Breast epithelium (tissue), 4 donors: ENCODE data around the gene SIGLEC6. TPM values are rescaled to one million over a fixed set of nuclear protein-coding genes. Genes with fewer than 3 reads are reported as not detected.

Source experiments
- DNase-seq, 2 donors: peaks; one replicate each; pipeline ENCODE4 v3.0.0-alpha.2; 2019; ENCODE audit warnings: low spot score in 2 of 2
- H3K27ac ChIP-seq, 2 donors: fragments of 200-600 bp; sonication (generic) in 1 of 2; one replicate each; pipeline ENCODE4 v1.5.1; 2016 to 2019; ENCODE audit warnings: mild to moderate bottlenecking in 1 of 2
- H3K27me3 ChIP-seq, 2 donors: fragments of 200-600 bp; sonication (generic) in 1 of 2; one replicate each; pipeline versions ENCODE4 v1.5.1 to v1.6.0; 2017 to 2019; ENCODE audit warnings: control low read depth in 1 of 2, mild to moderate bottlenecking in 1 of 2
- H3K36me3 ChIP-seq: fragments of 200-600 bp; one replicate; pipeline ENCODE4 v1.5.1; 2019
- H3K4me1 ChIP-seq, 2 donors: fragments of 200-600 bp; sonication (generic); one replicate each; pipeline ENCODE4 v1.5.1; 2016 to 2019; ENCODE audit warnings: control low read depth in 1 of 2
- H3K4me3 ChIP-seq, 3 donors: fragments of 200-600 bp; sonication (generic); 1 replicate in 2 of 3; 2 replicates in 1 of 3; pipeline ENCODE4 v1.5.1; 2016 to 2019; ENCODE audit warnings: mild to moderate bottlenecking in 3 of 3, moderate library complexity in 2 of 3
- H3K9me3 ChIP-seq, 2 donors: fragments of 200-600 bp; sonication (generic) in 1 of 2; one replicate each; pipeline ENCODE4 v1.5.1; 2016 to 2019; ENCODE audit warnings: control low read depth in 1 of 2
- CTCF ChIP-seq, 3 donors: fragments of 450-650 bp; IDR thresholded peaks; one replicate each; pipeline ENCODE4 v1.5.1; 2016 to 2017; ENCODE audit warnings: antibody characterized with exemption in 3 of 3, mild to moderate bottlenecking in 3 of 3, moderate library complexity in 3 of 3
- POLR2A ChIP-seq: fragments of 450-650 bp; IDR thresholded peaks from one replicate; pipeline ENCODE4 v1.6.1; 2016; ENCODE audit warnings: antibody characterized with exemption, mild to moderate bottlenecking, moderate library complexity
- POLR2AphosphoS5 ChIP-seq, 3 donors: sonication (generic); formaldehyde crosslinking; IDR thresholded peaks; one replicate each; pipeline ENCODE4 v1.6.1; 2017; ENCODE audit warnings: antibody characterized with exemption in 3 of 3
- intact Hi-C: fragments of 100-400 bp; cut with DNase I; formaldehyde crosslinking; loops from one replicate; pipeline ENCODE4 v1.15.1; 2023; ENCODE audit warnings: low total_unique reads
- total RNA-seq, 3 donors: library from RNA; depleted of rRNA; stranded (reverse); fragments of >200 nt; gene quantifications; one replicate each; pipeline ENCODE4 v1.1.0, GENCODE V29; 2016

Gene SIGLEC6
- total RNA-seq, 3 donors from 2014 or later, result 0.73 to 4.8 TPM; not detected in 1

DNA sequence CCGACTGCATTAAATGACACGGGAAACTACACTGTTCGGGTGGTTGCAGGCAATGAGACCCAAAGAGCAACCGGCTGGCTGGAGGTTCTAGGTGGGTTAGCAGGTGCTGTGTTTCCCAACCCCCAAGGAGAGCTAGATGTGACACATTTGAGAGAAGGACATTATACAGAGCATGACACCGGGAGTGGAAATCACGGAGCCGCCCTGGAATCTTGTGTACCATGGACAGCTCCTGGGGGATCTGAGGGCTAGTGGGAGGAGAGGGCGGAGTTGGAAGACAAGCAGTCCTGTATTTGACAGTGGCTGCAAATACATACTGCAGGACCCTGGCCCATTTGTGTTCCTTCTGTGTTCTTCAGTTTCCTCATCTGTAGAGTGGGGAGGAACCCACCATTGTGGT lies 50.9 kb downstream of the SIGLEC6 start:
- no peaks in the 10 kb centered on the region for H3K9me3 ChIP-seq
- no peak for TF ChIP-seq POLR2AphosphoS5 (IDR thresholded peaks at IDR 0.05)
- no peak for TF ChIP-seq POLR2A
- TF ChIP-seq CTCF (IDR thresholded peaks at IDR 0.05), result no peak
- H3K27ac ChIP-seq, result no peak overlapping the region
- H3K4me1 ChIP-seq, result no peaks in the 10 kb centered on the region
- H3K36me3 ChIP-seq, result no peaks in the 10 kb centered on the region
- intact Hi-C loops, result no loop called here
- no peak overlapping the region for H3K4me3 ChIP-seq
- peaks cover 0 to 64% of the 10 kb centered on the region in 2 donors for H3K27me3 ChIP-seq
- no peak for DNase-seq

DNA sequence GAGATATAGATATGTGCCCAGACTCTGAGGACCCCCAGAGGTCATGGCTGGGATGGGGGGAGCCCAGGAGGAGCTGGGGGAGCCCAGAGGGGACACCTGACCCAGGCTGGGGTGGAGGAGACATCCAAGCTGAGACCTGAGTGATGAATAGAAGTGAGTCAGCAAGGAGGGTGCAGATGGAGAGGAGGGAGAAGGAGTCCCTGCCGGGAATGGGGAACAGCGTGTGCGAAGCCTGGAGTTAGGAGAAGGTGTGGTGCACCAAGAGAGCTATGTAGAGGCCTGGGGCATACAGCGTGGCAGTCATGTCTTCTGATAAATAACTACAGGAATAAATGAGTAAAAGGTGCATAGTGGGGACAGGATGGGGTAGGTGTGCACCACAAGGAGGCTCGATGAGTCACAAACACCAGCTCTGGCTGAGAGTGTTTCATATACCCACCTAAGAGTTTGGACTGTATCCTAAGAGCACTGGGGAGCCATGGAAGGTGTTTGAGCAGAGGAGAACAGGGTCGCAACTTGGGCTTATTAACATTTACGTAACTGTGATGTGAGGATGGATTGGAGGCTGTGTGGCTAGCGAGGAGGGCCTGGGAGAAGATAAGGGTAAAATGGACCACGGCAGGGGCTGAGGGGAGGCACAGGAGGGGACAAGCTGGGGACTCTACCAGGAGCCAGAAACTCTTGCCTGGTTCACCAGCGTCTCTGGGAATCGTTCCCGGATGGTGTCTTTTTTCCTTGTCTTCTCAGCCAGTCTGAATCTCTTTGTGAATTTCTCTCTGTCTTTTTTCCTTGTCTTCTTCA lies 51.7 kb downstream of the SIGLEC6 start:
- no peak overlapping the region for H3K27ac ChIP-seq
- no peaks in the 10 kb centered on the region for H3K4me1 ChIP-seq
- peaks cover 0 to 61% of the 10 kb centered on the region in 2 donors for H3K27me3 ChIP-seq
- H3K36me3 ChIP-seq, result no peaks in the 10 kb centered on the region
- TF ChIP-seq POLR2AphosphoS5 (IDR thresholded peaks at IDR 0.05) (no peak), POLR2A (no peak), CTCF (IDR thresholded peaks at IDR 0.05) (no peak)
- no peaks in the 10 kb centered on the region for H3K9me3 ChIP-seq
- DNase-seq, result no peak
- intact Hi-C loops, result no loop called here
- H3K4me3 ChIP-seq, result no peak overlapping the region

DNA sequence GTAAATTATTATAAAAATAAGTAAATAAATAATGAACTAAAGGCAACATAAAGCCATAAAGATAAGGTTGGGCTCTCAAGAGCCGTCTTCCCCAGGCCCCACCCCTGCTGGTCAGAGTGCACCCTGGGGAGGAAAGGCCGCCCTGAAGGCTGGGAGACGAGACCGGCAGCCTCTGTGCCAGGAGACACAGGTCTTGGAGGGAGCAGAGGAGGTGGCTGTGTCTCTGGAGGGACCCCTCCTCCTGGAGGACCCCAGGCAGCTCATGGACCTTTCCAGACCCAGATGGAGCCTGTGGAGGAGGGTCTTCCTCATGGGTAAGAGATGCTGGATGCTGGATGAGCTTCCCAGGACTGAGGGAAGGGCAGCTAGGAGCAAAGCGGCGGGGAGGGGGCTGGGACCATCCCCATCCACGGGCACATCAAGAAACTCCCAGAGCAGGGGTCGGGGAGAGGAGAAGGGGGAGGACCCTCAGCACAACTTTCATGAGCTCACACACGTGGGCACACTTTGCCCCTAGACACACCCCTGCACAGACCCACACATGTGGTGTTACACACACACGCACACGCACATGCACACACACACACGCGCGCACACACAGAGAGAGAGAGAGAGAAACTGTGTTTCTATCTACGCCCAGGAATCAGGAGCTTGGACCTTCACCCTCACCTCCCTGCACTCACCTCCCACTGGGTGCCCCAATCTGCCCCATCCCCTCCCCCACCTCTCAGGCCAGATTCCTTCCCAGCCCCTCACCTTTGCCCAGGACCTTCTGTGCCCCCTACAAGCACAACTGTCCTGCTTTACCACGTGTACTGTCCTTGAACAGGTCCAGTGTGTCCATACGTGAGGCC lies 52.9 kb downstream of the SIGLEC6 start, which contains the start of gene CEACAM18:
Gene CEACAM18 (plus strand): TSS at position 159 of the 854 bp plus-strand sequence.
- TF ChIP-seq CTCF (IDR thresholded peaks at IDR 0.05) (no peak), POLR2AphosphoS5 (IDR thresholded peaks at IDR 0.05) (no peak), POLR2A (no peak)
- H3K4me1 ChIP-seq, result no peaks in the 10 kb centered on the region
- intact Hi-C loops, result no loop called here
- no peak for DNase-seq
- peaks cover 0 to 57% of the 10 kb centered on the region in 2 donors for H3K27me3 ChIP-seq
- H3K36me3 ChIP-seq, result no peaks in the 10 kb centered on the region
- H3K9me3 ChIP-seq, result no peaks in the 10 kb centered on the region
- no peak within 1 kb of the TSS for H3K27ac ChIP-seq
- H3K4me3 ChIP-seq, result no peak within 1 kb of the TSS

GRCh38 chr19:51477344-51477743 lies 54.1 kb downstream of the SIGLEC6 start:
- Histone ChIP-seq H3K9me3 (no peaks in the 10 kb centered on the region), H3K27me3 (peaks cover 0 to 52% of the 10 kb centered on the region in 2 donors), H3K27ac (no peak overlapping the region), H3K4me3 (no peak overlapping the region), H3K36me3 (no peaks in the 10 kb centered on the region), H3K4me1 (no peaks in the 10 kb centered on the region)
- no peak for DNase-seq
- TF ChIP-seq POLR2AphosphoS5 (IDR thresholded peaks at IDR 0.05), result no peak
- TF ChIP-seq POLR2A, result no peak
- no peak for TF ChIP-seq CTCF (IDR thresholded peaks at IDR 0.05)
- intact Hi-C loops, result no loop called here

- Histone ChIP-seq H3K27me3 (peaks cover 0 to 55% of the 10 kb centered on the region in 2 donors), H3K4me3 (no peak overlapping the region), H3K36me3 (no peaks in the 10 kb centered on the region), H3K9me3 (no peaks in the 10 kb centered on the region), H3K4me1 (no peaks in the 10 kb centered on the region), H3K27ac (no peak overlapping the region)
- DNase-seq, result no peak
- intact Hi-C loops, result no loop called here
- TF ChIP-seq POLR2AphosphoS5 (IDR thresholded peaks at IDR 0.05), result no peak
- TF ChIP-seq CTCF (IDR thresholded peaks at IDR 0.05), result no peak
- no peak for TF ChIP-seq POLR2A
Observed at GRCh38 chr19:51476164-51476563, 55.3 kb downstream of the SIGLEC6 start.
